IMR-90 (cell line): Measurements from ENCODE around the gene BTF3L4. TPM values are rescaled to one million over a fixed set of nuclear protein-coding genes. Genes with fewer than 3 reads are reported as not detected.

Experiments
- ATAC-seq: fragments of 200-7000 bp; cut with Tn5 transposase; 2 replicates; pipeline ENCODE4 v1.9.1; 2020; ENCODE audit warnings: low read depth, mild to moderate bottlenecking, moderate library complexity
- BruUV-seq: library from RNA; stranded (reverse); fragments of 400-500 nt; replicated peaks from 2 replicates; lab custom pipeline; 2021; lab: Mats Ljungman, UMichigan
- CTCF ChIA-PET: fragments of 300-600 bp; formaldehyde crosslinking; extraction: SDS; loops from one replicate; lab custom pipeline; 2021; ENCODE audit warnings: antibody characterized with exemption; lab: Yijun Ruan, JAX
- POLR2A ChIA-PET: fragments of 300-600 bp; sonication (Branson Sonifier 250); formaldehyde crosslinking; loops from one replicate; lab custom pipeline; 2022; ENCODE audit warnings: antibody characterized with exemption; ENCODE audit not compliant: unreplicated experiment; lab: Charles Lee
- DNase-seq: peaks from one replicate; pipeline ENCODE4 v3.0.0; 2013
- H2AFZ ChIP-seq: replicated peaks from 2 replicates; pipeline ENCODE3; 2013; ENCODE audit warnings: low read length, mild to moderate bottlenecking; ENCODE audit not compliant: poor library complexity
- H2AK5ac ChIP-seq: 2 replicates; pipeline ENCODE4 v1.6.1; 2013; ENCODE audit warnings: low read depth, low read length, inconsistent platforms
- H2AK9ac ChIP-seq: replicated peaks from 2 replicates; pipeline ENCODE3; 2013; ENCODE audit warnings: mild to moderate bottlenecking, low read depth, low read length, moderate library complexity; ENCODE audit not compliant: poor library complexity
- H2BK120ac ChIP-seq: 2 replicates; pipeline ENCODE4 v1.6.1; 2013; ENCODE audit warnings: low read depth, low read length, inconsistent platforms
- H2BK15ac ChIP-seq: 3 replicates; pipeline ENCODE4 v1.6.1; 2013; ENCODE audit warnings: low read depth, low read length, inconsistent platforms
- H2BK20ac ChIP-seq: 2 replicates; pipeline ENCODE4 v1.6.1; 2013; ENCODE audit warnings: low read depth, mild to moderate bottlenecking, inconsistent platforms, low read length, moderate library complexity
- H2BK5ac ChIP-seq: 2 replicates; pipeline ENCODE4 v1.6.1; 2013; ENCODE audit warnings: mild to moderate bottlenecking, low read depth, low read length, inconsistent platforms; ENCODE audit not compliant: poor library complexity, severe bottlenecking
- H3K14ac ChIP-seq: replicated peaks from 2 replicates; pipeline ENCODE4 v1.6.1; 2013; ENCODE audit warnings: low read depth, low read length, inconsistent platforms
- H3K18ac ChIP-seq: 2 replicates; pipeline ENCODE4 v1.6.1; 2013; ENCODE audit warnings: low read depth, low read length, control low read depth
- H3K23ac ChIP-seq: 2 replicates; pipeline ENCODE4 v1.6.1; 2013; ENCODE audit warnings: low read depth, low read length, inconsistent platforms
- H3K27ac ChIP-seq: 2 replicates; pipeline ENCODE4 v1.5.1; 2013; ENCODE audit warnings: mild to moderate bottlenecking, control low read depth, low read length; ENCODE audit not compliant: insufficient read depth
- H3K27me3 ChIP-seq: 2 replicates; pipeline ENCODE4 v1.6.1; 2013; ENCODE audit warnings: low read length; ENCODE audit not compliant: control insufficient read depth, insufficient read depth
- H3K36me3 ChIP-seq: 2 replicates; pipeline ENCODE4 v1.6.1; 2013; ENCODE audit warnings: low read length, mixed read lengths; ENCODE audit not compliant: control insufficient read depth, insufficient read depth
- H3K4ac ChIP-seq: 2 replicates; pipeline ENCODE4 v1.6.1; 2013; ENCODE audit warnings: low read depth, low read length, inconsistent platforms
- H3K4me1 ChIP-seq: 2 replicates; pipeline ENCODE4 v1.6.1; 2013; ENCODE audit warnings: low read length, mixed read lengths; ENCODE audit not compliant: control insufficient read depth, insufficient read depth
- H3K4me2 ChIP-seq: 2 replicates; pipeline ENCODE4 v1.6.1; 2013; ENCODE audit warnings: low read depth, mild to moderate bottlenecking, control low read depth, low read length, moderate library complexity
- H3K4me3 ChIP-seq: 2 replicates; pipeline ENCODE4 v1.5.1; 2013; ENCODE audit warnings: low read depth, mild to moderate bottlenecking, control low read depth, low read length, moderate library complexity; ENCODE audit not compliant: insufficient read depth
- H3K56ac ChIP-seq: 2 replicates; pipeline ENCODE4 v1.6.1; 2013; ENCODE audit warnings: low read length, inconsistent platforms; ENCODE audit not compliant: insufficient read depth; ENCODE audit errors: extremely low read depth
- H3K79me1 ChIP-seq, 2 experiments: 2 replicates each; pipeline ENCODE4 v1.6.1; 2013; ENCODE audit warnings: low read length in 2 of 2, inconsistent platforms in 1 of 2, low read depth in 1 of 2
- H3K9ac ChIP-seq: 2 replicates; pipeline ENCODE4 v1.6.1; 2013; ENCODE audit warnings: low read depth, low read length, control low read depth
- H3K9me1 ChIP-seq: 2 replicates; pipeline ENCODE4 v1.6.1; 2013; ENCODE audit warnings: low read length, inconsistent platforms; ENCODE audit not compliant: insufficient read depth
- H3K9me3 ChIP-seq: 2 replicates; pipeline ENCODE4 v1.6.1; 2013; ENCODE audit warnings: low read length; ENCODE audit not compliant: control insufficient read depth, insufficient read depth
- H4K20me1 ChIP-seq: 2 replicates; pipeline ENCODE4 v1.6.1; 2013; ENCODE audit warnings: low read length, inconsistent platforms; ENCODE audit not compliant: insufficient read depth
- H4K5ac ChIP-seq: 2 replicates; pipeline ENCODE4 v1.6.1; 2013; ENCODE audit warnings: mild to moderate bottlenecking, low read depth, low read length, control low read depth
- H4K8ac ChIP-seq, 2 experiments: 2 replicates each; pipeline ENCODE4 v1.6.1; 2013; ENCODE audit warnings: low read depth in 2 of 2, low read length in 2 of 2, control low read depth in 1 of 2, inconsistent platforms in 1 of 2
- H4K91ac ChIP-seq: 2 replicates; pipeline ENCODE4 v1.6.1; 2013; ENCODE audit warnings: low read depth, low read length, inconsistent platforms; ENCODE audit not compliant: insufficient read depth
- BHLHE40 ChIP-seq: fragments of 150-350 bp; IDR thresholded peaks from 2 replicates; pipeline ENCODE4 v1.6.1; 2016; ENCODE audit warnings: mild to moderate bottlenecking, low read depth, low read length
- CEBPB ChIP-seq: IDR thresholded peaks from 2 replicates; pipeline ENCODE4 v1.6.1; 2012; ENCODE audit warnings: low read depth, low read length, improper control_type of control experiment
- CHD1 ChIP-seq: IDR thresholded peaks from 2 replicates; pipeline ENCODE4 v1.6.1; 2012; ENCODE audit warnings: low read depth, low read length, improper control_type of control experiment
- CTCF ChIP-seq: conservative IDR thresholded peaks from 2 replicates; pipeline ENCODE4 v1.5.1; 2012; ENCODE audit warnings: mild to moderate bottlenecking, low read depth, low read length, improper control_type of control experiment
- ELK1 ChIP-seq: fragments of 150-350 bp; IDR thresholded peaks from 2 replicates; pipeline ENCODE4 v1.6.1; 2016; ENCODE audit warnings: low read depth, mild to moderate bottlenecking, low read length, moderate library complexity, borderline replicate concordance
- FOS ChIP-seq: fragments of 150-350 bp; IDR thresholded peaks from 2 replicates; pipeline ENCODE4 v1.6.1; 2016; ENCODE audit warnings: low read depth, low read length
- MAFK ChIP-seq: IDR thresholded peaks from 2 replicates; pipeline ENCODE4 v1.6.1; 2012; ENCODE audit warnings: low read depth, low read length, improper control_type of control experiment
- MAZ ChIP-seq: IDR thresholded peaks from 2 replicates; pipeline ENCODE4 v1.6.1; 2012; ENCODE audit warnings: low read depth, mild to moderate bottlenecking, low read length, improper control_type of control experiment, moderate library complexity, borderline replicate concordance
- MXI1 ChIP-seq: IDR thresholded peaks from 2 replicates; pipeline ENCODE4 v1.6.1; 2012; ENCODE audit warnings: low read depth, mild to moderate bottlenecking, low read length, moderate library complexity, borderline replicate concordance
- NFE2L2 ChIP-seq: fragments of 150-350 bp; IDR thresholded peaks from 2 replicates; pipeline ENCODE4 v1.6.1; 2016; ENCODE audit warnings: low read depth, mild to moderate bottlenecking, low read length
- POLR2A ChIP-seq: IDR thresholded peaks from 2 replicates; pipeline ENCODE4 v1.6.1; 2012; ENCODE audit warnings: mild to moderate bottlenecking, low read depth, low read length
- RAD21 ChIP-seq: IDR thresholded peaks from 2 replicates; pipeline ENCODE4 v1.6.1; 2012; ENCODE audit warnings: low read length, improper control_type of control experiment
- RCOR1 ChIP-seq: IDR thresholded peaks from 2 replicates; pipeline ENCODE4 v1.6.1; 2012; ENCODE audit warnings: mild to moderate bottlenecking, low read length, improper control_type of control experiment; ENCODE audit not compliant: insufficient replicate concordance
- RFX5 ChIP-seq: IDR thresholded peaks from 2 replicates; pipeline ENCODE4 v1.8.0; 2012; ENCODE audit warnings: low read depth, mild to moderate bottlenecking, low read length, moderate library complexity
- SMC3 ChIP-seq: fragments of 150-350 bp; IDR thresholded peaks from 2 replicates; pipeline ENCODE4 v1.6.1; 2016; ENCODE audit warnings: low read depth, mild to moderate bottlenecking, antibody characterized with exemption, low read length, moderate library complexity
- WGBS, 2 experiments: methylation state at CpG; one replicate each; pipeline versions ENCODE4 v1.1.5 to v1.1.7; 2013; ENCODE audit warnings: missing lambda C conversion rate in 2 of 2; ENCODE audit not compliant: insufficient read length in 1 of 2; ENCODE audit errors: extremely low coverage in 2 of 2; 5-methylcytosine and 5-hydroxymethylcytosine counted together
- dilution Hi-C: fragments of 300-500 bp; cut with HindIII; formaldehyde crosslinking; loops from one replicate; pipeline ENCODE4 v1.14.3; 2018; ENCODE audit warnings: low sequenced_read_pairs; ENCODE audit not compliant: unreplicated experiment
- in situ Hi-C: fragments of 300-500 bp; cut with MboI; formaldehyde crosslinking; loops from 3 replicates; pipeline ENCODE4 v1.14.3; 2019; ENCODE audit warnings: low sequenced_read_pairs, inconsistent platforms, mixed read lengths
- intact Hi-C: fragments of 100-400 bp; cut with micrococcal nuclease; formaldehyde crosslinking; loops from 2 replicates; pipeline ENCODE4 v1.10.0; 2022
- polyA plus RNA-seq, 3 experiments: library from polyadenylated mRNA; depleted of rRNA; stranded (reverse); fragments of >200 nt; gene quantifications; 2 replicates each; pipeline ENCODE4 v1.2.3, GENCODE V29; 2012; ENCODE audit warnings: low replicate concordance in 1 of 3
- total RNA-seq: library from RNA; depleted of rRNA; stranded (reverse); fragments of >200 nt; gene quantifications from 2 replicates; pipeline ENCODE4 v1.2.3, GENCODE V29; 2012
- TF ChIP-seq, protein P1 (sequence below): fragments of 150-350 bp; IDR thresholded peaks from 2 replicates; pipeline ENCODE4 v1.6.1; 2017; ENCODE audit warnings: mild to moderate bottlenecking, antibody characterized with exemption, low read length, low read depth

The BTF3L4 gene
- total and polyA plus RNA-seq, 2 of the 4 experiments (the other 2 are of a cell fraction), result 34.5 to 41.2 TPM

- no TSS peak for BruUV-seq
- H4K5ac ChIP-seq, result no peak overlapping the region
- no peaks in the 10 kb centered on the region for H3K9me3 ChIP-seq
- peaks cover 12 to 22% of the 10 kb centered on the region in 2 experiments for H3K79me1 ChIP-seq
- CTCF ChIA-PET, result no interaction called here
- peaks cover under 1% of the 10 kb centered on the region; the same call in 1 of the 2 replicates for H3K4me1 ChIP-seq
- no peak overlapping the region for H4K91ac ChIP-seq
- H2BK120ac ChIP-seq, result no peak overlapping the region
- H4K20me1 ChIP-seq, result peaks cover under 1% of the 10 kb centered on the region; the same call in 1 of the 2 replicates
- TF ChIP-seq MAZ (no peak), RAD21 (no peak), CHD1 (no peak), NFE2L2 (no peak), SMC3 (no peak), ELK1 (no peak), CEBPB (no peak), MAFK (no peak), CTCF (no peak), RFX5 (no peak), BHLHE40 (no peak), FOS (no peak), MXI1 (no peak), RCOR1 (no peak), POLR2A (no peak)
- TF ChIP-seq, protein P1, sequence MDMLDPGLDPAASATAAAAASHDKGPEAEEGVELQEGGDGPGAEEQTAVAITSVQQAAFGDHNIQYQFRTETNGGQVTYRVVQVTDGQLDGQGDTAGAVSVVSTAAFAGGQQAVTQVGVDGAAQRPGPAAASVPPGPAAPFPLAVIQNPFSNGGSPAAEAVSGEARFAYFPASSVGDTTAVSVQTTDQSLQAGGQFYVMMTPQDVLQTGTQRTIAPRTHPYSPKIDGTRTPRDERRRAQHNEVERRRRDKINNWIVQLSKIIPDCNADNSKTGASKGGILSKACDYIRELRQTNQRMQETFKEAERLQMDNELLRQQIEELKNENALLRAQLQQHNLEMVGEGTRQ, result no peak
- no peak overlapping the region for H2AK5ac ChIP-seq
- no peak overlapping the region for H3K4ac ChIP-seq
- no peak overlapping the region for H2BK20ac ChIP-seq
- H3K4me3 ChIP-seq, result no peak overlapping the region
- H3K9me1 ChIP-seq, result peaks cover 7% of the 10 kb centered on the region; the same call in 1 of the 2 replicates
- WGBS, 2 experiments, result no CpG with 5 or more reads among the region's 2 CpGs
- POLR2A ChIA-PET, result no interaction called here
- no peak overlapping the region for H4K8ac ChIP-seq
- intact Hi-C loops, result no loop called here
- dilution Hi-C loops, result no loop called here
- no peak overlapping the region for H3K9ac ChIP-seq
- no peak for DNase-seq
- no peak for ATAC-seq
- H2BK5ac ChIP-seq, result no peak overlapping the region
- H3K18ac ChIP-seq, result no peak overlapping the region
- H3K27me3 ChIP-seq, result no peaks in the 10 kb centered on the region
- no peak overlapping the region for H2AFZ ChIP-seq
- H3K56ac ChIP-seq, result no peak overlapping the region
- H3K27ac ChIP-seq, result no peak overlapping the region
- in situ Hi-C loops, result no loop called here
- H3K14ac ChIP-seq, result no peak overlapping the region
- no peak overlapping the region for H2AK9ac ChIP-seq
- no peak overlapping the region for H2BK15ac ChIP-seq
- H3K4me2 ChIP-seq, result no peak overlapping the region
- H3K36me3 ChIP-seq, result peaks cover 24% of the 10 kb centered on the region
- no peak overlapping the region for H3K23ac ChIP-seq
Observed at GRCh38 chr1:52026278-52026677, 29.8 kb upstream of the BTF3L4 start.
